Measurements from ENCODE around the gene NCK2. TPM values are rescaled to one million over a fixed set of nuclear protein-coding genes. Genes with fewer than 3 reads are reported as not detected.

Gene NCK2
- total and polyA plus RNA-seq, 4 donors, result 19.3 to 54.4 (median 33.9) TPM

GRCh38 chr2:105845976-105846375 is 101.3 kb downstream of the NCK2 start:
- H3K4me1 ChIP-seq (ENCODE audit: control insufficient read depth in 5 of 5, insufficient read depth in 5 of 5, low read length in 5 of 5), result peaks cover 7 to 19% (median 10%) of the 10 kb centered on the region in 5 donors
- ATAC-seq (ENCODE audit: insufficient read depth, low FRiP score), result no peak
- H3K9me3 ChIP-seq (ENCODE audit: control insufficient read depth in 4 of 4, insufficient read depth in 3 of 4, low read length in 3 of 4), result no peaks in the 10 kb centered on the region
- no peak for TF ChIP-seq CTCF (IDR thresholded peaks at IDR 0.05; ENCODE audit: control extremely low read depth, extremely low read depth)
- H3K4me3 ChIP-seq, result no peak overlapping the region
- peak in 2 of 3 donors; percentile 79 to 84 for DNase-seq
- no peak overlapping the region for H3K9ac ChIP-seq (ENCODE audit: insufficient read depth in 1 of 2, low read length in 2 of 2)
- H3K27ac ChIP-seq (ENCODE audit: low read depth in 1 of 2, low read length in 1 of 2), result no peak overlapping the region
- no peaks in the 10 kb centered on the region for H3K27me3 ChIP-seq (ENCODE audit: control insufficient read depth in 3 of 3, insufficient read depth in 3 of 3, low read length in 2 of 3)
- no peaks in the 10 kb centered on the region for H3K36me3 ChIP-seq (ENCODE audit: control insufficient read depth in 4 of 4, insufficient read depth in 4 of 4, low read length in 4 of 4)
- 67 to 76% methylated on average over 3 of the region's 3 CpGs for WGBS, 2 donors

GRCh38 chr2:105847056-105847455 is 102.3 kb downstream of the NCK2 start:
- DNase-seq (no peak), ATAC-seq (ENCODE audit: insufficient read depth, low FRiP score) (no peak)
- H3K4me1 ChIP-seq (ENCODE audit: control insufficient read depth in 5 of 5, insufficient read depth in 5 of 5, low read length in 5 of 5), result peaks cover 6 to 19% (median 10%) of the 10 kb centered on the region in 5 donors
- no peak overlapping the region for H3K9ac ChIP-seq (ENCODE audit: insufficient read depth in 1 of 2, low read length in 2 of 2)
- no peaks in the 10 kb centered on the region for H3K36me3 ChIP-seq (ENCODE audit: control insufficient read depth in 4 of 4, insufficient read depth in 4 of 4, low read length in 4 of 4)
- 79 to 93% methylated on average over 2 of the region's 2 CpGs for WGBS, 2 donors
- no peak overlapping the region for H3K4me3 ChIP-seq
- H3K9me3 ChIP-seq (ENCODE audit: control insufficient read depth in 4 of 4, insufficient read depth in 3 of 4, low read length in 3 of 4), result no peaks in the 10 kb centered on the region
- no peak for TF ChIP-seq CTCF (IDR thresholded peaks at IDR 0.05; ENCODE audit: control extremely low read depth, extremely low read depth)
- H3K27ac ChIP-seq (ENCODE audit: low read depth in 1 of 2, low read length in 1 of 2), result no peak overlapping the region
- H3K27me3 ChIP-seq (ENCODE audit: control insufficient read depth in 3 of 3, insufficient read depth in 3 of 3, low read length in 2 of 3), result no peaks in the 10 kb centered on the region

- ATAC-seq (ENCODE audit: insufficient read depth, low FRiP score) (no peak), DNase-seq (no peak)
- H3K9me3 ChIP-seq (ENCODE audit: control insufficient read depth in 4 of 4, insufficient read depth in 3 of 4, low read length in 3 of 4), result no peaks in the 10 kb centered on the region
- H3K4me1 ChIP-seq (ENCODE audit: control insufficient read depth in 5 of 5, insufficient read depth in 5 of 5, low read length in 5 of 5), result peaks cover 5 to 17% (median 7%) of the 10 kb centered on the region in 5 donors
- no peak for TF ChIP-seq CTCF (IDR thresholded peaks at IDR 0.05; ENCODE audit: control extremely low read depth, extremely low read depth)
- H3K9ac ChIP-seq (ENCODE audit: insufficient read depth in 1 of 2, low read length in 2 of 2), result no peak overlapping the region
- H3K27me3 ChIP-seq (ENCODE audit: control insufficient read depth in 3 of 3, insufficient read depth in 3 of 3, low read length in 2 of 3), result no peaks in the 10 kb centered on the region
- H3K27ac ChIP-seq (ENCODE audit: low read depth in 1 of 2, low read length in 1 of 2), result no peak overlapping the region
- H3K36me3 ChIP-seq (ENCODE audit: control insufficient read depth in 4 of 4, insufficient read depth in 4 of 4, low read length in 4 of 4), result no peaks in the 10 kb centered on the region
- 56 to 79% methylated on average over 7 of the region's 7 CpGs for WGBS, 2 donors
- no peak overlapping the region for H3K4me3 ChIP-seq
These were observed 103.7 kb downstream of the NCK2 start for GRCh38 chr2:105848367-105848766.
